Measurements from ENCODE around the gene HCST.

HCST gene, protein sequence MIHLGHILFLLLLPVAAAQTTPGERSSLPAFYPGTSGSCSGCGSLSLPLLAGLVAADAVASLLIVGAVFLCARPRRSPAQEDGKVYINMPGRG

DNA sequence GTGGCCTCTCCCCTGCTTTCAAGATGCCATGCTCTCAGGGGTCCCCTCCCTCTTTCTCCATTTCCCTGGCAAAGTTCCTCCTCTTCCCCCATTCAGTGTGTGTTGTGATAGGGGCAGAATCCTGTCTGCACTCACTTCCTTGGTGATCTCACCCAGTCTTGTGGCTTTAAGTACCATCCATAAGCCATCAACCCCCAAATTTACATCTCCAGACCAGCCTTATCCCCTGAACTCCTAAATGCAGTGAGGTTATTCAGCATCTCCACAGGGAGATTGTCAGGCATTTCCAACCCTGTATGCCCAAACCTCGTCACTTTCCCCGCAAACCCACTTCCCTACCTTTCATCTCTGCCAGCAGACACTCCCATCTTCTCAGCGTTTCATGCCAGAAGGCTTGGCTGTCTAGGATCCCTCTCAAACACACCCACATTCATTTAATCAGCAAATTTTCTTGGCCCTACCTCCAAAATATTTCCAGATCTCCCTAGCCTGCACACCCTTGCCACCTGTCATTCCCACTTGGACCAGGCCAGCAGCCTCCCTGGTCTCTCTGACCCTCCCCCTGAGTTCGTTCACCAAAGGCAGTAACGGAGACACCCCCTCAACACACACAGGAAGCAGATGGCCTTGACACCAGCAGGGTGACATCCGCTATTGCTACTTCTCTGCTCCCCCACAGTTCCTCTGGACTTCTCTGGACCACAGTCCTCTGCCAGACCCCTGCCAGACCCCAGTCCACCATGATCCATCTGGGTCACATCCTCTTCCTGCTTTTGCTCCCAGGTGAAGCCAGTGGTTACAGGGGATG is at the start of gene HCST:
TSS of gene HCST (plus strand) at position 676 of the 808 bp plus-strand sequence. CDS start at position 741, 65 bp downstream.
- peak within 1 kb of the TSS; percentile 94 for H3K27ac ChIP-seq (ENCODE audit: low read depth, low read length)

DNA sequence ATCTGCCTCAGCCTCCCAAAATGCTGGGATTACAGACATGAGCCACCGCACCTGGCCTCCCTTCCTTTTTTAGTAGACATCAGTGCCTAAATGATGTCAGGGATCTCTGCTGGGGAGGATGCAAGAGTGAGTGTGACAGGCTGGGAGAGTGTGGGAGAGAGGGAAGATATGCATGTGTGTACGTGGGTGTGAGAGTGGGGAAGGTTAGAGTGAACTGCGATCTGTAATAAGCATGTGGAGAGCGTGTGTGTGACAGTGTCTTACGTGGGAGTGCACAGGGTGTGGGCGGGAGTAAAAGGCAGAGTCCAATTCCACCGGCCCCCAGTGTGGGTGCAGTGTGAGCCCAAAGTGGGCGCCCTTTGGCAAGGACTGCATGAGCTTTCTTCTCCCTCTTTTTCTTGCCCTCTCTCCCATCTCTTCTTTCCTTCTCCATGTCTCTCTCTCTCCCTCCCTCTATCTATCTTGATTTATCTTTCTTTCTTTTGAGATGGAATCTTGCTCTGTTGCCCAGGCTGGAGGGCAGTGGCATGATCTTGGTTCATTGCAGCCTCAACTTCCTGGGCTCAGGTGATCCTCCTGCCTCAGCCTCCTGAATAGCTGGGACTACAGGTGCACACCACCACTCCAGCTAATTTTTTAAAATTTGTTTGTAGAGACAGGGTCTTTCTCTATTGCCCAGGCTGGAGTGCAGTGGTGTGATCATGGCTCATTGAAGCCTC is 49.1 kb upstream of the HCST start:
- TF ChIP-seq CTCF (IDR thresholded peaks at IDR 0.05; ENCODE audit: low read depth, low read length, poor library complexity, severe bottlenecking) (no peak), EZH2phosphoT487 (IDR thresholded peaks at IDR 0.05; ENCODE audit: borderline replicate concordance, low read length) (no peak)
- Histone ChIP-seq H4K20me1 (ENCODE audit: control insufficient read depth, insufficient read depth, low read depth, low read length) (no peaks in the 10 kb centered on the region), H3K9me3 (ENCODE audit: control insufficient read depth, insufficient read depth, low read length) (no peaks in the 10 kb centered on the region), H3K27me3 (ENCODE audit: control insufficient read depth, low read length) (peaks cover 11% of the 10 kb centered on the region), H3K27ac (ENCODE audit: low read depth, low read length) (no peak overlapping the region), H3K4me1 (ENCODE audit: control insufficient read depth, low read length) (peaks cover 20% of the 10 kb centered on the region), H3K9me2 (replicated peaks; ENCODE audit: control insufficient read depth, low read length) (no peaks in the 10 kb centered on the region), H3K79me2 (ENCODE audit: control insufficient read depth, low read length) (no peaks in the 10 kb centered on the region), H3K4me3 (ENCODE audit: low read length) (no peak overlapping the region), H3K36me3 (ENCODE audit: control insufficient read depth, low read length) (no peaks in the 10 kb centered on the region), H3F3A (ENCODE audit: control insufficient read depth, insufficient read depth) (no peaks in the 10 kb centered on the region), H3K4me2 (ENCODE audit: low read length) (no peak overlapping the region)

More for the DNA sequence above, at the start of gene HCST:
- Histone ChIP-seq H3K4me1 (ENCODE audit: control insufficient read depth, low read length) (peaks cover 55% of the 10 kb centered on the region), H3K36me3 (ENCODE audit: control insufficient read depth, low read length) (peaks cover 26% of the 10 kb centered on the region), H3K9me2 (replicated peaks; ENCODE audit: control insufficient read depth, low read length) (no peaks in the 10 kb centered on the region), H3F3A (ENCODE audit: control insufficient read depth, insufficient read depth) (peaks cover 26% of the 10 kb centered on the region), H3K4me3 (ENCODE audit: low read length) (peak within 1 kb of the TSS; percentile 87), H3K79me2 (ENCODE audit: control insufficient read depth, low read length) (peaks cover 50% of the 10 kb centered on the region), H3K4me2 (ENCODE audit: low read length) (peak within 1 kb of the TSS; percentile 99), H3K9me3 (ENCODE audit: control insufficient read depth, insufficient read depth, low read length) (no peaks in the 10 kb centered on the region), H3K27me3 (ENCODE audit: control insufficient read depth, low read length) (no peaks in the 10 kb centered on the region), H4K20me1 (ENCODE audit: control insufficient read depth, insufficient read depth, low read depth, low read length) (peaks cover 11% of the 10 kb centered on the region)
- TF ChIP-seq CTCF (IDR thresholded peaks at IDR 0.05; ENCODE audit: low read depth, low read length, poor library complexity, severe bottlenecking) (no peak), EZH2phosphoT487 (IDR thresholded peaks at IDR 0.05; ENCODE audit: borderline replicate concordance, low read length) (no peak)

DNA sequence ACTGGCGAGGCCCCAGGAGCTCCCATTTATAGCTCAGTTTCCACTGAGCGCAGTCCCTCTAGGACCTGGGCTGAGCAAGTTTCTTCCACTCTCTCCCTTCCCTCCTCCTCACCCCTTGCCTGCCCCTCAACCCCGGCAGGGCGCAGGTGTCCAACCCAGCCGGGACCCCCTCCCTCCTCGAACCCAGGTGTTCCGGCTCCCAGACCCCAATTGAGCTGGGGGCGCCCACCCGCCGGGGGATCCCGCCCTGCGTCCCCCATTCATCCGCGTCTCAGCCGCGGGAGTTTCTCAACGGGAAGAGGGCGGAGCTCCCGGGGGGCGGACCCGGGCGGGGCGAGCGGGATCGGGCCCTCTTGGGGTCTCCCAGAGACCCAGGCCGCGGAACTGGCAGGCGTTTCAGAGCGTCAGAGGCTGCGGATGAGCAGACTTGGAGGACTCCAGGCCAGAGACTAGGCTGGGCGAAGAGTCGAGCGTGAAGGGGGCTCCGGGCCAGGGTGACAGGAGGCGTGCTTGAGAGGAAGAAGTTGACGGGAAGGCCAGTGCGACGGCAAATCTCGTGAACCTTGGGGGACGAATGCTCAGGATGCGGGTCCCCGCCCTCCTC is 45.7 kb upstream of the HCST start, which contains the start of gene KIRREL2:
TSS of gene KIRREL2 (plus strand) at position 366 of the 604 bp plus-strand sequence. CDS start at position 575, 209 bp downstream.
- H3K4me2 ChIP-seq (ENCODE audit: low read length): peak within 1 kb of the TSS; percentile 82
- H3K9me3 ChIP-seq (ENCODE audit: control insufficient read depth, insufficient read depth, low read length): no peaks in the 10 kb centered on the region
- H3K79me2 ChIP-seq (ENCODE audit: control insufficient read depth, low read length): no peaks in the 10 kb centered on the region
- TF ChIP-seq EZH2phosphoT487 (IDR thresholded peaks at IDR 0.05; ENCODE audit: borderline replicate concordance, low read length) (no peak), CTCF (IDR thresholded peaks at IDR 0.05; ENCODE audit: low read depth, low read length, poor library complexity, severe bottlenecking) (no peak)
- no peaks in the 10 kb centered on the region for H3F3A ChIP-seq (ENCODE audit: control insufficient read depth, insufficient read depth)
- no peaks in the 10 kb centered on the region for H3K36me3 ChIP-seq (ENCODE audit: control insufficient read depth, low read length)
- no peaks in the 10 kb centered on the region for H3K9me2 ChIP-seq (replicated peaks; ENCODE audit: control insufficient read depth, low read length)
- peaks cover 11% of the 10 kb centered on the region for H3K27me3 ChIP-seq (ENCODE audit: control insufficient read depth, low read length)
- H3K27ac ChIP-seq (ENCODE audit: low read depth, low read length): peak within 1 kb of the TSS; percentile 22; the same call in 1 of the 2 replicates
- no peaks in the 10 kb centered on the region for H4K20me1 ChIP-seq (ENCODE audit: control insufficient read depth, insufficient read depth, low read depth, low read length)
- peaks cover 20% of the 10 kb centered on the region for H3K4me1 ChIP-seq (ENCODE audit: control insufficient read depth, low read length)
- H3K4me3 ChIP-seq (ENCODE audit: low read length): peak within 1 kb of the TSS; percentile 84

All from DOHH2 (cell line).